GM18909 (cell line): ENCODE results near the gene ARL4C.

ENCODE experiments used
- ATAC-seq: cut with Tn5 transposase; IDR thresholded peaks from one replicate; pipeline ENCODE4 v1.9.1; 2021; ENCODE audit warnings: mild to moderate bottlenecking; ENCODE audit not compliant: unreplicated experiment, poor library complexity

The ARL4C gene

DNA sequence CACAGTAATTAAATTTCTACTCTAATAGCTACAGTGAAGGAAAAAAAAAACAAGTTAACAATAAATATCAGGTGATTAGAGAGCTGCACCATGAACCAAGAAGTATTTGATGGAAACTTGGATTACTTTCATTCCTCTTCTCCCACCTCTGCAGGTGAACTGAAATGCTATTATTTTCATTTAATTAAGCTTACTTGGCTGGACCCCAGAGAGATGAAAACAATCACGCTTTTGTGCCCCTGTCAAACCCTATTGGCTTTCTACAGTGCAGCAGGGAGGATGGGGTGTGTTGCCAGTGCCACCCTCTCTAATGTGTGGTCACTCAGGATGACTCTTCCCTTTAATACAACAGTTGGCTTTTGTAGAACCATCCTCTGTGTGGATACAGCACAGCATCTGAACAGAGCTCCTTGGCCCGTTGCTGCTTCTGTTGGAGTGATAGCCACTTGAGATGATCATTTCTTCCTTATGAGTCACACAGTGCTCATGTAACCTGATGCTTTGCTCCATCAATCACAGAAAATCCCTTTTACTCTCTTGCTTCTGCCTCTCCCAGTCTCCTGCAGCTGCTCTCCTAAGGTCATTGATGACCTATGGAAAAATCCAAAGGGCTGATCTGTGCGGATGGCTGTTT, 5.5 kb upstream of the ARL4C start:
- ATAC-seq, result no peak

DNA sequence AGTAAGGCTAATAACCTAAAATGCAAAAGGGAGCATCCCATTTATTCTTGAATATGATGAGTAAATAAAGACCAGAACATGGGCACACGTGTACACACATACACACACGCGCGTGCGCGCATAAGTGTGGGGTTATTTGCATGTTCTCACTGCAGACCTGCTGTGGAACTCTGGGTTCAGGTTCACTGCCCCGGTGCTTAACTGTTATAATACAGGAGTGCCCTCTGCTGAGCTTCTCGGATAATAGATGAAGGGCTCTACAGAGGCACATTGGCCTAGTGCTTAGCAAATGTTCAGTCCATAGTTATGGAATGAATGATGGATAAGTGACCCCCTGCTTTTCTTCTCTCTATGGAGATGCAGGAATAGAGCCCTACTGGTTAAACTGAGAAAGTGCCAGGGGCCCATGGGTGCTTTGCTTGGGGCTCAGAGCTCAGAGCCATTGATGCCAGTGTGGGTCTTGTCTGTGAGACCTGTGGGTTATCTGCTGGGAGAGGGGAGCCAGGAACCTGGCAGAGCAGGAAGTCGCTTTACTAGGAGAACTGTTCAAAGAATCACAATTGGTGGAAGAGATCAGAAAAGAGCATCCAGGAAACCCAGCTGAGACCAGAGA, 3.6 kb upstream of the ARL4C start:
- peak; percentile 48 for ATAC-seq

DNA sequence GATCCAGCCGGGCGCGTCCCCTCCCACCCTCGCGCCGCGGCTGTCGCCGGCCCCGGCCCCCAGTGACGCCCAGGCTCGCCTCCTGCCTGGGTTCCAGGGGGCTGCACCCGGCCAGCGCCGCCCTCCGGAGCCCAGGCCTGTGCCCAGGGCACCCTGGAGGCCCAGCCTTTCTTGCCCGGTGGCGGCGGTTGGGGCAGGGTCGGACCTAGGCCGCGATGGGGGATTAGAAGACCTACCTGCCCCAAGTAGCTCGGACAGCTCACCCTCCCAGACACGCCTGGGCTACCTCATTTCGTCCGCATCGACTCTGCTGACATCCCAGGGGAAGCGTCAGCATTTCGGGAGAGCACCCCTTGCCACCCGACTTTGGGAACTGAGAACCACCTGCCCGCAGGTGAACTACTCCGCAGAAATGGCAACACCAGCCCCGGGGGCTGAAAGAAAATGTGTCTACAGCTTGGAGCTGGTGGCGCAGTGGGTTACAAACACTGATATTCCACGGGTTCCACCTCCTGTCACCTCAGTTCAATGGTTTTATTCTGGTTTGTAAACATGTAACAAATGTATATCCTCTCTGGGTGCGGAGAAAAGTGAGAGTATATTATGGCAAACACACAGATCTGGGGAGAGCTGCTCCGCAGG, 834 bp upstream of the ARL4C start:
- ATAC-seq, result no peak

DNA sequence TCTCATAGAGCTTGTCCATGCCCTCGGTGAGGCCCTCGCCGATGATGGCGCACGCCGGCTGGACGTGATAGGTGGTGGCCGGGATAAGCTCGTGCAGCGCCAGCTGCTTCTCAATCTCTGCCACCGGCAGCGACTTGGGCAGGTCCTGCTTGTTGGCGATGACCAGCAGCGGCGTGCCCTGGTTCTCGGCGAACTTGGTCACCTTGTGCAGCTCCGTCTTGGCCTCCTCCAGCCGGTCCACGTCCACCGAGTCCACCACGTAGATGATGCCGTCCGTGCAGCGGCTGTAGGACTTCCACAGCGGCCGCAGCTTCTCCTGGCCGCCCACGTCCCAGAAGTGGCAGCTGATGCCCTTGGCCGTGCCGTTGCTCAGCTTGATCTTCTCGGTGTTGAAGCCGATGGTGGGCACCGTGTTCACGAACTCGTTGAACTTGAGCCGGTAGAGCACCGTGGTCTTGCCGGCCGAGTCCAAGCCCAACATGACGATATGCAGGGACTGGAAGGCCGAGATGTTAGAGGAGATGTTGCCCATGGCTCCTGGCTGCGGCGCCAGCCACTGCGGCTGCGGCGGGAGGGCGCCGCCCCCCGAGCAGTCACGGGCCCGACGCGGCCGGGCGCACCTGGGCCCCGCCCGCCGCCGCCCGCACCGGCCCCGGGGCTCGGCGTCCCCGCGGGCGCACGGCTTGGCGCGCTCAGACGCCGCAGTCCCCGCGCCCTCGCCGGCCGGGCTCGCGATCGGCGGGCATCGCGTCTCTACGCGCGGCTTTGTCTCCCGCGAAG, 636 bp downstream of the ARL4C start:
- ATAC-seq, result peak; percentile 53

DNA sequence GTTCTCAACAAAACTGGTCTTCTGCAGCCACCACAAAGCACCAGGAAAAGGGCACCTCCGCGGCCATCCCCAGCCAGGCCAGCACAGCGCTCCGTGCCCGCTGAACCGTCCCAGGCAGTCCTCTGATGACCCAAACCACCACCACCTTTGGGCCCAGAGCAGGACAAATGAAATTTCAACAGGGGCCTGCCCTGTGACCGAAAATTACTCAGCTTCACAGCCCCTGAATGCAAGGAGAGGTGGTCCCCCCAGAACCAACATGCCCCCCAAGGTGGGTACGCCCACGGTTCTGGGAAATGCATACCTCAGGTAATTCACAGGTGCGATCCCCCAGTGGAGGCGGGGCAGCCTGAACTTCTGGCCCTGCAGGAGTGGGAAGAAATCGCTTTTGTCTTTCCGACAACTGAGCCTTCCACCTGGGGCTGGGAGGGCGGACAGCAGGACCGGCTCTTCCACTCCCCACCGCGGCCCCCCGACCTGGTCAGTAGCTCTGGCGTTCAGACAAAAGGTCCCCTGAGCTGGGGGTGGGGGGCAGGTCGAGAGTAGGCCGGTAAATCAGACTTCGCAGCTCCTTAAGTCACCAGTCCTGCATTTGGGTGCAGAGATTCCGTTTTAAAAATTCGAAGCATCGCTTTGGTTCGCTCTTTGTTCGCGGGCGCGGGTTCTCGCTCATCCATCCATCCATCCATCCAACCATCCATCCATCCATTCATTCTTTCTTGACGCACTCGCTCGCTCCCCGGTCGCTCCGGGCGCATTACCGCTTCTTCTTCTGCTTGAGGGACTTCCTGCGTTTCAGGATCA, 1.4 kb downstream of the ARL4C start:
- ATAC-seq, result no peak

DNA sequence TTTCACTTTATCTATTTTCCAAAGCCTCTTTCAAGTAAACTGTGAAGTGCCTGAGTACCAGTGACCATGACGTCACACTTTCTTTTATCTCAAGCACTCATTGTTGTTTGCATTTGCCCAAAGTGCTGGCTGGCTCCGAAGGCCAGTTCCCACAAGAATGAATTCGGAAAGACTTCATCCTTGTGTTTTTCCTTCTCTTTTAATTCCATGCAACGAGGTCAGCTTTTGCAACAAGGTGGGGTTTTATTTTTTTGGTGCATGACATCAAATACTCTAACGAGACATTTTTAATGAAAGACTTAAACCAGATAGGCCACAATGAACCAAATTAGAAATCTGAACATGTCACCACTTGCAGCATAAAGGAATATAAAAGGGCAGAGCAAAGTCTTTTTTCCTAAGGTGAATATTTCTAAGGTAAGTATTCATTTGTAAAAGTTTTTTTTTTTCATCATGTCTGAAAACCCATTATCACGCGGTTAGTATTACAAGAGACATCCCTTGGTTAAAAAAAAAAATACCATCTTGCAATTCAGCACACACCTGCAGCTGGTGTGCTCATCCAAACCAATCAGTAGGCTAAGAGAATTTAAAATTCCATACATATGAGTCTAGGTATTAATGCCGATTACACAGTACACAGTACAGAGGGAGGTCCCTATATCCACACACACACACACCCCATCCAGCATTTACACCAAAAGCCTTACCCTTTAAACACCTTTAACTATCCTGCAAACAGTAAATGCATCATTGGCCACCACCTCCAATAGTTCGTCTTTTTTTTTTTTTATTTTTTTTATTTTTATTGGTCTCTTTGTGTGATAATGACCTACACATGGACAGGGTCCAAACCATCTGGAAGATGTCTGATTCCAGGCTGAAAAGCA, 2.3 kb downstream of the ARL4C start:
- ATAC-seq, result no peak

GRCh38 chr2:234493796-234494195, 3.1 kb downstream of the ARL4C start:
- ATAC-seq, result no peak

- ATAC-seq, result no peak
These were observed 4.0 kb downstream of the ARL4C start for GRCh38 chr2:234492717-234493485.

DNA sequence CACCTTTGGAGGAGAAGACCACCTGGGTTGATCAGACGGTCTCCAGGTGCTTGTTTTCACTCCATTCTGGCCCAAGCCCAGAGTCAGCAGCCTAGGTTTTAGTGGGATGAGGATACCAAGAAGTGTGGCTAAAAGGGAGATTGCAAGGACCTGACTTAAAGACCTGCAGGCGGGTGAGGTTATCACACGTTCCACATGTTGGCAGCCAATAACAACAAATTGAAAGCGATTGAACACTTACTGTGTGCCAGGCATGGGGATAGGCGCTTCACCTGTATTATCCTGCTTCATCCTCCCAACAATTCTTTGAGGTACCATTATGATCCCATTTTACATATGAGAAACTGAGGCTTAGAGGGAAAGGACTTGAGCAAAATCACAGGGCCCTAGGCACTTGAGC, 5.0 kb downstream of the ARL4C start:
- no peak for ATAC-seq

- no peak for ATAC-seq
These were observed 5.6 kb downstream of the ARL4C start for GRCh38 chr2:234491281-234491680.

DNA sequence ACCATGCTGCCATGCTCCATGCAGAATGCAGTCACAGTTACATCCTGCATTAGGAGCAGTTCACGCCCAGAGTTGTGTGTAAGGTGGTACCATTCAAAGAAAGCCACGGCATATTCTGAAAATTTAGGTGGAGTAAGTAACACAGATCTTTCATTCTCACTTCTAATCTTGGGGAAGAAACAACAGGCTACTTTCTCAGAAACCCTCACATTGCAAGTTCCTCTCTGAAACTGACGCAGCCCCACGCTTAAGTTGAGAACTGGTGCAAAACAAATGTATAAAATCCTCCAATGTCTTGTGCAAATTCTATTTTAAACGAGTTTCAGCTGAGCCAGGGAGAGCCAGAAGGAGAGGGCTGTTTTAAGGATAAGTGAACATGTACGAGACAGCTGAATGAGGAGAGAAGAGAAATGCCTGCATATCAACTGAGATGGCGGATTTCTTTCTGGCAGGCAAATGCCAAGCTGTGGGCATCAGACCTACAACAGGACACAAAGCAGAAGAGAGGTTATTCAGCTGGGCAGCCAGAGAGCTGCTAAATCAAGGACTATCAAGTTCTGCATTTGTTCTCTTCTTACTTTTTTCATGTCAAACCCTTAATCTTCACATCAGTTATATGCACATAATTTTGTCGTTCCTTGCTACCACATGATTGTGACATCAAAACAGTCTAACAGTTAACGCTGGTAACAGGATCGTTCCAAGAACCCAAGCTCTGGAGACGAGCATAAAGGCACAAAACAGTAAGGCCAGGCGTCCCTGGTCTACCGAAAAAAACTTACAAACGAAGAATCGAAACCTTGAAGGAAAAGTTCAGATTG, 6.4 kb downstream of the ARL4C start:
- ATAC-seq, result no peak

DNA sequence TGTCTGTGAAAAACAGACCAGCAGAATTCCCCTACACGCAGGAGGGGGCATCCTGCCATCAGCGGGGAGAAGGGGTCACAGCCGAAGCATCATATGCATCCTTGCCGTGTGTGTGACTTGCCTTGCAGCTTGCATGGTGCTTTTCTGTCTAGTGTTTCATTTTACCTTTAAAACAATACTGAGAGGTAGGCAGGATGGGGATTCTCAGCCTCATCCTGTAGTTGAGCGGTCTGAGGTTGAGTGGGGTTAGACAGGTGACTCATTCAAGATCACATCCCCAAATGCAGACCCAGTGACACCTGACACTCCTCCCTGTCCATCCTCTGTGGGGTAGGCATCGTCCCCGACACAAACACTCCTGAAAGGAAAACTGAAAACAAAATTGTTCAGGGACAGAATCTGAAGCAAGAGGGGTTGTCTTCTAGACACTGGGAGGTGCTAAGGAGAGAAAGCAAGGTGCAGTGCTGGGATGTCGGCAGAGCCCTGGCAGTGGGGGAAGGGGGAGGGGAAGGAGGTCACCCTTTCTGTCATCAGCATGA, 7.9 kb downstream of the ARL4C start:
- ATAC-seq, result peak; percentile 70

GRCh38 chr2:234488486-234488885, 8.4 kb downstream of the ARL4C start:
- ATAC-seq, result no peak

- ATAC-seq, result no peak
These were observed 9.5 kb downstream of the ARL4C start for GRCh38 chr2:234487356-234487755.

GRCh38 chr2:234483568-234484251, 13.2 kb downstream of the ARL4C start:
- ATAC-seq, result peak; percentile 72

DNA sequence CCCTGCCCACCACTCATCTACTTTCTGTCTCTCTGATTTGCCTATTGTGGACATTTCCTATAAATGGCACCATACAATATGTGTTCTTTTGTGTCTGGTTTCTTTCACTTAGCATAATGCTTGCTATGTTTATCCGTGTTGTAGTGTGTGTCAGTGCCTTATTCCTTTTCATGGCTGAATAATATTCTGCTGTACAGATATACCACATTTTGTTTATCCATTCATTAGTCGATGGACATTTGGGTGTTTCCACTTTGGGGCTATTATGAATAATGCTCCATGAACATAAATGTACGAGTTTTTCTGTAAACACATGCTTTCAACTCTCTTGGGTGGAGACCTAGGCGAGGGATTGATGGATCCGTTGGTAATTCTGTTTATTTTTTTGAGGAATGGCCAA, 15.6 kb downstream of the ARL4C start:
- no peak for ATAC-seq

- no peak for ATAC-seq
These were observed 16.5 kb downstream of the ARL4C start for GRCh38 chr2:234480337-234480736.
